ENCODE results near the gene MRPL27. TPM values are rescaled to one million over a fixed set of nuclear protein-coding genes. Genes with fewer than 3 reads are reported as not detected.

MRPL27 gene
- total RNA-seq, 4 donors from 2014 or later: 48.9 to 71.0 (median 61.7) TPM

DNA sequence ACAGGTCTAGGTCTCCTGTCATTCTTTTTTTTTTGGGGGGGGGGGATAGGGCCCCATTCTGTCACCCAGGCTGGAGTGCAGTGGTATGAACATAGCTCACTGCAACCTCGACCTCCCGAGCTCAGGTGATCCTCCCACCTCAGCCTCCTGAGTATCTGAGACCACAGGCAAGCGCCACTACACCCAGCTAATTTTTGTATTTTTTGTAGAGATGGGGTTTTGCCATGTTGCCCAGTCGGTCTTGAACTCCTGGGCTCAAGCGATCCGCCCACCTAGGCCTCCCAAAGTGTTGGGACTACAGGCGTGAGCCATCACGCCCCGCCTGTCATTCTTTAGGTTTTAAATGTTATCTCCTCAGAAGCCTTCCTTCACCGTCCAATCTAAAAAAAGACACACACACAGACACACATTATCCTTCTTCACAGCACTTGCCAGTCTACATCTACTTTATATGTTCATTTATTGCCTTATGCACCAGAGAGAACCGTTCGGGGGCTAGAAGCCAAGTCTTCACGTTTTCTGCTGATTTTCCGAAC lies 694 bp downstream of the MRPL27 start:
- DNase-seq (ENCODE audit: low spot score) (no peak), ATAC-seq (ENCODE audit: low FRiP score) (no peak)

DNA sequence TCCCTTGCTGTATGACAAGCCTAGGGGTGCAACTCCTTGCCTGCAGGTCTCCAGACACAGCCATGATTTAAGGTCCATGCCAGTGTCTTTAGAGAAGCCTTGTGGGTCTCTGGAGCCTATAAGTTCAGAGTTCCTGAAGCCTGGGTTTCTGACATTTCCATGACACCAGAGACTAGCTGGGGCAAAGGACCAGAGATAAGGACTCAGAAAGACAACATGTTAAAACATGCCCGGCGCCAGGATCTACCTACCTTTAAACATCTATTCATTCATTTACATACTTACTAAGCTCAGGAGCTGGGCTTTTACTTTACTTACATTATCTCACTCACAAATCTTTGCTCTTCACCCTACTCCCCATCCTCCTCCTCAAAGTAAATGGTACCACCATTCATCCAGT lies 1.5 kb downstream of the MRPL27 start:
- DNase-seq (ENCODE audit: low spot score) (no peak), ATAC-seq (ENCODE audit: low FRiP score) (no peak)
- TF ChIP-seq, protein P1, sequence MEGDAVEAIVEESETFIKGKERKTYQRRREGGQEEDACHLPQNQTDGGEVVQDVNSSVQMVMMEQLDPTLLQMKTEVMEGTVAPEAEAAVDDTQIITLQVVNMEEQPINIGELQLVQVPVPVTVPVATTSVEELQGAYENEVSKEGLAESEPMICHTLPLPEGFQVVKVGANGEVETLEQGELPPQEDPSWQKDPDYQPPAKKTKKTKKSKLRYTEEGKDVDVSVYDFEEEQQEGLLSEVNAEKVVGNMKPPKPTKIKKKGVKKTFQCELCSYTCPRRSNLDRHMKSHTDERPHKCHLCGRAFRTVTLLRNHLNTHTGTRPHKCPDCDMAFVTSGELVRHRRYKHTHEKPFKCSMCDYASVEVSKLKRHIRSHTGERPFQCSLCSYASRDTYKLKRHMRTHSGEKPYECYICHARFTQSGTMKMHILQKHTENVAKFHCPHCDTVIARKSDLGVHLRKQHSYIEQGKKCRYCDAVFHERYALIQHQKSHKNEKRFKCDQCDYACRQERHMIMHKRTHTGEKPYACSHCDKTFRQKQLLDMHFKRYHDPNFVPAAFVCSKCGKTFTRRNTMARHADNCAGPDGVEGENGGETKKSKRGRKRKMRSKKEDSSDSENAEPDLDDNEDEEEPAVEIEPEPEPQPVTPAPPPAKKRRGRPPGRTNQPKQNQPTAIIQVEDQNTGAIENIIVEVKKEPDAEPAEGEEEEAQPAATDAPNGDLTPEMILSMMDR (IDR thresholded peaks at IDR 0.05): no peak

More for the DNA sequence above, 694 bp downstream of the MRPL27 start:
- TF ChIP-seq, protein P1 (IDR thresholded peaks at IDR 0.05): no peak

DNA sequence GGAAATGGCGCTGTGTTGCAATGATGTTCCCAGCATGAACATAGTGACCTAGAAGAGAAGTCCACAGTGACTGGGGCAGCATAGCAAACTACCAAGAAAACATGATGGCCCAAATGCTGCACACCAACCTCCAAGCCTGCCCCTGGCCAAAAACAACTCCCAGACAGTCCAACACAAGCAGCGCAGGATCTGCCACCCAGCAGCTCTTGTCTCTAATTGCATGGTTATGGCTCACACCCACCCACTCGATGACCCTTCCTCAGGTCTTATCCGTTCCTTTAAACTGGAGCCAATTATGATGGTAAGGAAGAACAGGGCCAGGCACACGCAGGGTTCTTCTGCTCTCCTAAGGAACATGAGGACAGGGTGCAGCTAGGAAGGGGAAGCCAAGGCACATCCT lies 2.9 kb downstream of the MRPL27 start:
- DNase-seq (ENCODE audit: low spot score) (no peak), ATAC-seq (ENCODE audit: low FRiP score) (no peak)
- TF ChIP-seq, protein P1 (IDR thresholded peaks at IDR 0.05): no peak

DNA sequence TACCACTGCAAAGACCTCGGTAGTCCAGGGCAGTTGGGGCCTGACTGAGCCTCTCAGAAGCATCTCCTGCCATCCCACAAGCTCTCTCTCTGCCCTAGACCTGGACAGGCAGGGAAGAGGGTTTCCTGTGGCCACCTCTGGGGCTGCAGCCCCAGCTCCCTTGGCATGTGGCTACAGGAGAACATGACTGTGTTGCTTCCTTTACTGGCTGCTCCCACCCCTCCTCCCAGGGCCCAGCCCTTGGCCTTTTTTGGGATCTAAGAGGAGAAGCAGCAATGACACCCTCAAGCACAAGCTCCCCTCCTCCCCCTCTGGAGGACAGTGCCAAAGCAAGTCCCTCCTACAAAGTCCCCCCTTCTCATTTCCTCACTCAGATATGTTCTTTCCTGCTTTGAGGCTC lies 5.6 kb downstream of the MRPL27 start:
- DNase-seq (ENCODE audit: low spot score): no peak
- no peak for ATAC-seq (ENCODE audit: low FRiP score)
- TF ChIP-seq, protein P1 (IDR thresholded peaks at IDR 0.05): no peak

DNA sequence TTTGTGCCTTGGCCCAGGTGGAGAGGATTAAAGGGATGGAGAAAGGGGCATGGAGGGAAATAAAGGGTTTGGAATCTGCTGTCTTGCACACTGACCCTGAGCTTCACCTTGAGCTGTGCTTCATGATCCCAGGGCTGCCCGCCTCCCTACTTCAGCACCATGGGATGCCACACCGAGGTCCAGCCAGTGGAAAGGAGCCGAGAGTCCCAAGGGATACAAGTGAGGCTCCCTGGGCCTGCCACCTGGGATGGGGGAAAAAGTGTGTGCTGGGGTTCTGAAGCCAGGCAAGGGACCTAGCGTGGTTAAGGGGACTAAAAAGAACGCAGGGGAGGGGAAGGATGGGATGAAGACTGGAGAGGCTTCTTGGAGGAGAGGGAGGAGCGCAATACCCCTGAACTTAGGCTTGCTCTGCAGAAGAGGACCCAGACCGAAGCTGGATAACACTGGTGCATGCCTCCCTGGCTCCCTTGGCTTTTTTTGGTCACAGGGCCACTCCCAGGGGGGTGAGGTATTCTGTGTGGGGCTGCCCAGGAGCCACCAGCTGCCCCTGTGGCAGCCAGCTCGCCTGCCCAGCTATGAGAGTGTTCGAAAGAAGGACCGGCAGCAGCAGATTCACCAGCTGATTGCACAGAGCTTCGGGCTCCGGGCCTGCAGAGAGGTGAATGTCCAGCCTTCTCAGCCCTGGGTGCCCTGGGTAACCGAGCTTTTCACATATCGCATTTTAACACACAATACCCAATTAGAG lies 7.2 kb downstream of the MRPL27 start:
- DNase-seq (ENCODE audit: low spot score) (no peak), ATAC-seq (ENCODE audit: low FRiP score) (no peak)
- TF ChIP-seq, protein P1 (IDR thresholded peaks at IDR 0.05): no peak

DNA sequence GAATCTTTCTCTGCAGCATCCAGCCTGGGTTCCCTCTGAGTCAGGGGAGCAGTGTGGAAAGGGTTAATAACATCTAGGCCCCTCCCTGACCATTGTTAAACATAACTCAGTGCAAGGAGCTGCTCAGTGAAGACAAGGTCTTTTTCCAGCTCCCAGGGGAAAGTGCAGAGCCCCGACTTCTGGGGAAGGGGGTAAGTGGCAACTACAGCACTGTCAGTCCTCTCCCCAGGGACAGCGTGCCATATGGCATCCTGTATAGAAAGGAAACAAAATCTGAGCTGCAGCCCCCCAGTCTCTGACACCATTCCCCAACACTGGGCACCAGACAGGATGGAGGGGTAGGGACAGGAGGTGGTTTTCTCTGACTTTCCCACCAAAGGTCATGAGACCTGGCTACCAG lies 7.8 kb downstream of the MRPL27 start:
- TF ChIP-seq, protein P1 (IDR thresholded peaks at IDR 0.05): no peak
- no peak for ATAC-seq (ENCODE audit: low FRiP score)
- DNase-seq (ENCODE audit: low spot score): no peak

DNA sequence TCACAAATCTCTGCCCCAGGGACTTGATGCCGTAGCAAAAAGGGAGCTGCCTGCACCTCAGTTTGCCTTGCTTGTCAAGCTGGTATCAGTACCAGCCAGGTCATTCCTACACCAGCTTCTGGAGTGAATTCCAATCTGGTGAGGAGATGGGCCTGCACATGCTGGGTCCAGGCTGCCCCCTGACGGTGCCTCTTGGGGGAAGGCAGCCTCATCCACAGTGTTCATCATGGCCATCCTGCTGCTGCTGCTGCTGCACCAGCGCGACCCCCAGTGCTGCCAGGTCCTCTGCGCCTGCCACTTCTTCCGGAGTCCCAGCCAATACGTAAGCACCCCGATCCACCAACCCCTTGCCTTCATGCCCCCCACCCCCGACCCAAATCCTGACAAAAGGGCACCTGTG lies 8.3 kb downstream of the MRPL27 start:
- no peak for ATAC-seq (ENCODE audit: low FRiP score)
- no peak for DNase-seq (ENCODE audit: low spot score)
- TF ChIP-seq, protein P1 (IDR thresholded peaks at IDR 0.05): no peak
